PC-9 (cell line): ENCODE measurements around the gene MXD4.

Experiments used
- CTCF ChIP-seq: fragments of 200-600 bp; sonication (generic); conservative IDR thresholded peaks from 2 replicates; pipeline ENCODE4 v1.6.1; 2017; ENCODE audit warnings: mixed run types, antibody characterized with exemption, mild to moderate bottlenecking, moderate library complexity
- EZH2 ChIP-seq: fragments of 200-600 bp; sonication (generic); IDR thresholded peaks from 2 replicates; pipeline ENCODE4 v1.8.0; 2017; ENCODE audit warnings: antibody characterized with exemption, low read depth

GRCh38 chr4:2284934-2285612, 23.2 kb upstream of the MXD4 start:
- TF ChIP-seq CTCF (no peak), EZH2 (no peak)
